OCI-LY7 (cell line): ENCODE data around the gene SETD1B.

ENCODE experiments used
- EZH2phosphoT487 ChIP-seq: fragments of 200-600 bp; sonication (generic); IDR thresholded peaks from 2 replicates; pipeline ENCODE4 v1.6.1; 2018; ENCODE audit warnings: low read depth, borderline replicate concordance, mild to moderate bottlenecking, mixed run types, antibody characterized with exemption, low read length, moderate library complexity, mixed read lengths
- TF ChIP-seq, protein P1 (sequence below): fragments of 200-600 bp; sonication (generic); conservative IDR thresholded peaks from 2 replicates; pipeline ENCODE4 v1.5.1; 2014; ENCODE audit warnings: mild to moderate bottlenecking, antibody characterized with exemption, low read length, moderate library complexity, mixed read lengths

GRCh38 chr12:121770388-121770787, 33.4 kb upstream of the SETD1B start:
- TF ChIP-seq, protein P1, sequence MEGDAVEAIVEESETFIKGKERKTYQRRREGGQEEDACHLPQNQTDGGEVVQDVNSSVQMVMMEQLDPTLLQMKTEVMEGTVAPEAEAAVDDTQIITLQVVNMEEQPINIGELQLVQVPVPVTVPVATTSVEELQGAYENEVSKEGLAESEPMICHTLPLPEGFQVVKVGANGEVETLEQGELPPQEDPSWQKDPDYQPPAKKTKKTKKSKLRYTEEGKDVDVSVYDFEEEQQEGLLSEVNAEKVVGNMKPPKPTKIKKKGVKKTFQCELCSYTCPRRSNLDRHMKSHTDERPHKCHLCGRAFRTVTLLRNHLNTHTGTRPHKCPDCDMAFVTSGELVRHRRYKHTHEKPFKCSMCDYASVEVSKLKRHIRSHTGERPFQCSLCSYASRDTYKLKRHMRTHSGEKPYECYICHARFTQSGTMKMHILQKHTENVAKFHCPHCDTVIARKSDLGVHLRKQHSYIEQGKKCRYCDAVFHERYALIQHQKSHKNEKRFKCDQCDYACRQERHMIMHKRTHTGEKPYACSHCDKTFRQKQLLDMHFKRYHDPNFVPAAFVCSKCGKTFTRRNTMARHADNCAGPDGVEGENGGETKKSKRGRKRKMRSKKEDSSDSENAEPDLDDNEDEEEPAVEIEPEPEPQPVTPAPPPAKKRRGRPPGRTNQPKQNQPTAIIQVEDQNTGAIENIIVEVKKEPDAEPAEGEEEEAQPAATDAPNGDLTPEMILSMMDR, result no peak
- no peak for TF ChIP-seq EZH2phosphoT487
